Activated gamma-delta T cell treated with Interleukin-2 at 50 U/mL for 16 hours (primary cell): ENCODE measurements around the gene ATP2A2.
"Not testable (repeated sequence)": the region's sequence is repeated elsewhere in the genome, so short reads cannot be mapped to it uniquely, and the experiment has no call there.

Source experiments
- DNase-seq: peaks from one replicate; pipeline ENCODE4 v3.0.0-alpha.2; 2020

Gene ATP2A2

DNA sequence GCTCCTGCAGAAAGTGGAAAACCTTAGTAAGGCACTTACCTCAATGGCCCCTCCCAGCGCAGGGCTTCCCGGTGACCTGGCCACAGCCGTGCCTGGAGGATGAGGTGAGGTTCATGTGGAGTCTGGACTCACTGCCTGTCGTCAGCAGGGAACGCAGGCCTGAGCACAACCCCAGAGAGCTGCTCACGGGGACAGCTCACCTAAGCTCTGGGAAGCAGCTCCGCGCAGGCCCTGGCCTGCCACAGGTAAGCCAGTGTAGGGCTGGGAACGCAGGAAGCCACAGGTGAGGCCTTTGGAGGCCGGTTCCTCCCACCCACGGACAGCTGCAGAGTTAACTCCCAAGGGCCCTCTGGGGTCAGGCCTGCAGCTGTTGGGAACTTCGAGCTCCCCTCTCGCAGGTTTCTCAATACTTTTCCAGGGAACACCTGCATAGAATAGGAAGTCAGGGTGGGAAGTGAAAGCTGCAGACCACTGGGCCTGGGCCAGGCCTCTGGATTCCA, 89.7 kb downstream of the ATP2A2 start:
- DNase-seq = no peak

DNA sequence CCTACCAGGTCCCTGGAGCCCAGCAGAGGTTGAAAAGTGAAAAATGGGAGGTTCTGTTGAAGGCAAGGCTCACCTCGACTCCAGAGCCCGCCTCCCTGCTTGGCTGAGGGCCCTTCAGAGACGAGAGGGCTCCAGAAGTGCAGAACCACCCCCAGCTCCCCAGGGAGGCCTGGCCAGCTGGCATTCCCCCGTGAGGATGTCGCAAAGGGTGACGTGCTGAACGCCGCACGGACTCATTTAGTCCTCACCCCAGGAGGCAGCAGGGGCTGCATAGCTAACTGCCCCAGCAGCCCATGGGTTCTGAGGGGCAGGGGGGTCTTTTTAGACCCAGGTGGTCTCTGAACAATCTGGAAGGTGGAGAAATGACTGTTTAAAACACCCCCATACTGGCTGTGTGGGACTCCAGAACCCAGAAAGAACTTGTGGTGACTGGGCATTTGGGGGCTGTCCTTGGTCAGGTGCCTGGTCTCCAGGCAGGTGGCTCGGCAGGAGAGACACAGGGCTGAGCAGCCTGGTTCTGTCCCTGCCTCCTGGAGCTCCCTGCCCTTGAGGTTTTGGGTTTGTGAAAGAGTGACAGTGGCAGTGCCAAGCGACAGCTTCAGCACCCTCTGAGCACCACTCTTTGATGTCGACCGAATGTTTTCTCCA, 90.5 kb downstream of the ATP2A2 start:
- no peak for DNase-seq

GRCh38 chr12:110372056-110372425, 91.0 kb downstream of the ATP2A2 start:
- DNase-seq = no peak

GRCh38 chr12:110373025-110373424, 92.0 kb downstream of the ATP2A2 start:
- no peak for DNase-seq

DNA sequence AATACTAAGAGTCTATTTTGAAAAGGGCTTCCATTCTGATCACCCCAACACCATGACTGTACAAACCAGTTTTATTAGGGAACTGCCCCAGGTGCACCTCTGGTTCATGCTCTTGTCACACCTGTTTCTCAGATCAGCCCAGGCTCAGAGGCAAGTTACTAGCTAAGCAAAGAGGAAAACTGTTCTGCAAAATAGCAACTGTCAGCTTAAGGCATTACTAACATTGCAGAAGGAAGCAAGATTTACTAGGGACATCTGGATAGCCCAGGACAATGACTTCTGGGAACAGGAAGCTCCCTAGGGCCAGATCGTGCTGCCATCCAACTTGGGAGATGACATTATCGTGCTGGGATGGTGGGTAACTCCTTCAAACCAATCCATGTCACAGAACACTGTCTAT, 92.4 kb downstream of the ATP2A2 start:
- no peak for DNase-seq

GRCh38 chr12:110373962-110374611, 93.0 kb downstream of the ATP2A2 start:
- no peak for DNase-seq

GRCh38 chr12:110378131-110378790, 97.2 kb downstream of the ATP2A2 start:
- DNase-seq = not testable (repeated sequence)

DNA sequence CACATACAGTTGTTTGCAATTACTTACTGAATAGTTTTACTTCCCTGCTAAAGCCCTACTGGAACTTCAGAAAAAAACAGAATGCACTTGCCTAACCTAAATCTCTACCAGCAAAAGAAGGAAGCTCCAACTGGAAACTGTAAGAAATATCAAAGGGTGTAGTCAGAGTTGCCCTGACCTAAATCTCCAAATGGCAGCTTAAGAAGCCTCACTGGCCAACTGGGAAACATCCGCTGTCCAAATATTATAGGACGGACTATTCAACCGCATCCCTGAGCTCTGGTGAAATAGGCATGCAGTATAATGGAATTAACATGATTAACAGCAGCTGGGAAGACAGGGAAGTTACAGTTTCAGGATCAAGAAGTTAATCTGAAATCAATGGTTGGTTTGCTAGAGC, 98.2 kb downstream of the ATP2A2 start:
- no peak for DNase-seq

DNA sequence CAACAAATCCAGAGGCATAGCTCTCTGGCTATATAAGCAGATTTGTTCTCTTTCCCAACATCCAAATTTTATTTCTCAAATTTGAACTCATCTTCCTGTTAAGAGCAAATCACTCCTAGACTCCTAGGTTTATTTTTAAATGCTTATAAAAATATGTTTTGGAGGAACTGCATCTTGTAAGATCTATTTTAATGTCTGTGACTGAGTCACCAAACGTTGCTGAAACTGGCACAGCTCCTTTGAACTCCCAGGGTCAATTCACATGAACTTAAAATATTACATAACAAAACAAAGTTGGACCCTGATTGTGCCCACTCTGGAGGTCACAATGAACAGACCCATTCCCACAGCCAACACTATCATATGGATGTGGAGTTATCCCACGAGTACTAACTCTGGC, 98.6 kb downstream of the ATP2A2 start:
- no peak for DNase-seq

GRCh38 chr12:110382683-110383082, 101.6 kb downstream of the ATP2A2 start:
- DNase-seq = no peak
